IMR-90 (cell line): ENCODE data around the gene SHC1. TPM values are rescaled to one million over a fixed set of nuclear protein-coding genes. Genes with fewer than 3 reads are reported as not detected.

Experiments used
- ATAC-seq: fragments of 200-7000 bp; cut with Tn5 transposase; 2 replicates; pipeline ENCODE4 v1.9.1; 2020; ENCODE audit warnings: low read depth, mild to moderate bottlenecking, moderate library complexity
- BruUV-seq: library from RNA; stranded (reverse); fragments of 400-500 nt; replicated peaks from 2 replicates; lab custom pipeline; 2021; lab: Mats Ljungman, UMichigan
- CTCF ChIA-PET: fragments of 300-600 bp; formaldehyde crosslinking; extraction: SDS; loops from one replicate; lab custom pipeline; 2021; ENCODE audit warnings: antibody characterized with exemption; lab: Yijun Ruan, JAX
- POLR2A ChIA-PET: fragments of 300-600 bp; sonication (Branson Sonifier 250); formaldehyde crosslinking; loops from one replicate; lab custom pipeline; 2022; ENCODE audit warnings: antibody characterized with exemption; ENCODE audit not compliant: unreplicated experiment; lab: Charles Lee
- DNase-seq: peaks from one replicate; pipeline ENCODE4 v3.0.0; 2013
- H2AFZ ChIP-seq: replicated peaks from 2 replicates; pipeline ENCODE3; 2013; ENCODE audit warnings: low read length, mild to moderate bottlenecking; ENCODE audit not compliant: poor library complexity
- H2AK5ac ChIP-seq: 2 replicates; pipeline ENCODE4 v1.6.1; 2013; ENCODE audit warnings: low read depth, low read length, inconsistent platforms
- H2AK9ac ChIP-seq: replicated peaks from 2 replicates; pipeline ENCODE3; 2013; ENCODE audit warnings: mild to moderate bottlenecking, low read depth, low read length, moderate library complexity; ENCODE audit not compliant: poor library complexity
- H2BK120ac ChIP-seq: 2 replicates; pipeline ENCODE4 v1.6.1; 2013; ENCODE audit warnings: low read depth, low read length, inconsistent platforms
- H2BK15ac ChIP-seq: 3 replicates; pipeline ENCODE4 v1.6.1; 2013; ENCODE audit warnings: low read depth, low read length, inconsistent platforms
- H2BK20ac ChIP-seq: 2 replicates; pipeline ENCODE4 v1.6.1; 2013; ENCODE audit warnings: low read depth, mild to moderate bottlenecking, inconsistent platforms, low read length, moderate library complexity
- H2BK5ac ChIP-seq: 2 replicates; pipeline ENCODE4 v1.6.1; 2013; ENCODE audit warnings: mild to moderate bottlenecking, low read depth, low read length, inconsistent platforms; ENCODE audit not compliant: poor library complexity, severe bottlenecking
- H3K14ac ChIP-seq: replicated peaks from 2 replicates; pipeline ENCODE4 v1.6.1; 2013; ENCODE audit warnings: low read depth, low read length, inconsistent platforms
- H3K18ac ChIP-seq: 2 replicates; pipeline ENCODE4 v1.6.1; 2013; ENCODE audit warnings: low read depth, low read length, control low read depth
- H3K23ac ChIP-seq: 2 replicates; pipeline ENCODE4 v1.6.1; 2013; ENCODE audit warnings: low read depth, low read length, inconsistent platforms
- H3K27ac ChIP-seq: 2 replicates; pipeline ENCODE4 v1.5.1; 2013; ENCODE audit warnings: mild to moderate bottlenecking, control low read depth, low read length; ENCODE audit not compliant: insufficient read depth
- H3K27me3 ChIP-seq: 2 replicates; pipeline ENCODE4 v1.6.1; 2013; ENCODE audit warnings: low read length; ENCODE audit not compliant: control insufficient read depth, insufficient read depth
- H3K36me3 ChIP-seq: 2 replicates; pipeline ENCODE4 v1.6.1; 2013; ENCODE audit warnings: low read length, mixed read lengths; ENCODE audit not compliant: control insufficient read depth, insufficient read depth
- H3K4ac ChIP-seq: 2 replicates; pipeline ENCODE4 v1.6.1; 2013; ENCODE audit warnings: low read depth, low read length, inconsistent platforms
- H3K4me1 ChIP-seq: 2 replicates; pipeline ENCODE4 v1.6.1; 2013; ENCODE audit warnings: low read length, mixed read lengths; ENCODE audit not compliant: control insufficient read depth, insufficient read depth
- H3K4me2 ChIP-seq: 2 replicates; pipeline ENCODE4 v1.6.1; 2013; ENCODE audit warnings: low read depth, mild to moderate bottlenecking, control low read depth, low read length, moderate library complexity
- H3K4me3 ChIP-seq: 2 replicates; pipeline ENCODE4 v1.5.1; 2013; ENCODE audit warnings: low read depth, mild to moderate bottlenecking, control low read depth, low read length, moderate library complexity; ENCODE audit not compliant: insufficient read depth
- H3K56ac ChIP-seq: 2 replicates; pipeline ENCODE4 v1.6.1; 2013; ENCODE audit warnings: low read length, inconsistent platforms; ENCODE audit not compliant: insufficient read depth; ENCODE audit errors: extremely low read depth
- H3K79me1 ChIP-seq, 2 experiments: 2 replicates each; pipeline ENCODE4 v1.6.1; 2013; ENCODE audit warnings: low read length in 2 of 2, inconsistent platforms in 1 of 2, low read depth in 1 of 2
- H3K9ac ChIP-seq: 2 replicates; pipeline ENCODE4 v1.6.1; 2013; ENCODE audit warnings: low read depth, low read length, control low read depth
- H3K9me1 ChIP-seq: 2 replicates; pipeline ENCODE4 v1.6.1; 2013; ENCODE audit warnings: low read length, inconsistent platforms; ENCODE audit not compliant: insufficient read depth
- H3K9me3 ChIP-seq: 2 replicates; pipeline ENCODE4 v1.6.1; 2013; ENCODE audit warnings: low read length; ENCODE audit not compliant: control insufficient read depth, insufficient read depth
- H4K20me1 ChIP-seq: 2 replicates; pipeline ENCODE4 v1.6.1; 2013; ENCODE audit warnings: low read length, inconsistent platforms; ENCODE audit not compliant: insufficient read depth
- H4K5ac ChIP-seq: 2 replicates; pipeline ENCODE4 v1.6.1; 2013; ENCODE audit warnings: mild to moderate bottlenecking, low read depth, low read length, control low read depth
- H4K8ac ChIP-seq, 2 experiments: 2 replicates each; pipeline ENCODE4 v1.6.1; 2013; ENCODE audit warnings: low read depth in 2 of 2, low read length in 2 of 2, control low read depth in 1 of 2, inconsistent platforms in 1 of 2
- H4K91ac ChIP-seq: 2 replicates; pipeline ENCODE4 v1.6.1; 2013; ENCODE audit warnings: low read depth, low read length, inconsistent platforms; ENCODE audit not compliant: insufficient read depth
- BHLHE40 ChIP-seq: fragments of 150-350 bp; IDR thresholded peaks from 2 replicates; pipeline ENCODE4 v1.6.1; 2016; ENCODE audit warnings: mild to moderate bottlenecking, low read depth, low read length
- CEBPB ChIP-seq: IDR thresholded peaks from 2 replicates; pipeline ENCODE4 v1.6.1; 2012; ENCODE audit warnings: low read depth, low read length, improper control_type of control experiment
- CHD1 ChIP-seq: IDR thresholded peaks from 2 replicates; pipeline ENCODE4 v1.6.1; 2012; ENCODE audit warnings: low read depth, low read length, improper control_type of control experiment
- CTCF ChIP-seq: conservative IDR thresholded peaks from 2 replicates; pipeline ENCODE4 v1.5.1; 2012; ENCODE audit warnings: mild to moderate bottlenecking, low read depth, low read length, improper control_type of control experiment
- ELK1 ChIP-seq: fragments of 150-350 bp; IDR thresholded peaks from 2 replicates; pipeline ENCODE4 v1.6.1; 2016; ENCODE audit warnings: low read depth, mild to moderate bottlenecking, low read length, moderate library complexity, borderline replicate concordance
- FOS ChIP-seq: fragments of 150-350 bp; IDR thresholded peaks from 2 replicates; pipeline ENCODE4 v1.6.1; 2016; ENCODE audit warnings: low read depth, low read length
- MAFK ChIP-seq: IDR thresholded peaks from 2 replicates; pipeline ENCODE4 v1.6.1; 2012; ENCODE audit warnings: low read depth, low read length, improper control_type of control experiment
- MAZ ChIP-seq: IDR thresholded peaks from 2 replicates; pipeline ENCODE4 v1.6.1; 2012; ENCODE audit warnings: low read depth, mild to moderate bottlenecking, low read length, improper control_type of control experiment, moderate library complexity, borderline replicate concordance
- MXI1 ChIP-seq: IDR thresholded peaks from 2 replicates; pipeline ENCODE4 v1.6.1; 2012; ENCODE audit warnings: low read depth, mild to moderate bottlenecking, low read length, moderate library complexity, borderline replicate concordance
- NFE2L2 ChIP-seq: fragments of 150-350 bp; IDR thresholded peaks from 2 replicates; pipeline ENCODE4 v1.6.1; 2016; ENCODE audit warnings: low read depth, mild to moderate bottlenecking, low read length
- POLR2A ChIP-seq: IDR thresholded peaks from 2 replicates; pipeline ENCODE4 v1.6.1; 2012; ENCODE audit warnings: mild to moderate bottlenecking, low read depth, low read length
- RAD21 ChIP-seq: IDR thresholded peaks from 2 replicates; pipeline ENCODE4 v1.6.1; 2012; ENCODE audit warnings: low read length, improper control_type of control experiment
- RCOR1 ChIP-seq: IDR thresholded peaks from 2 replicates; pipeline ENCODE4 v1.6.1; 2012; ENCODE audit warnings: mild to moderate bottlenecking, low read length, improper control_type of control experiment; ENCODE audit not compliant: insufficient replicate concordance
- RFX5 ChIP-seq: IDR thresholded peaks from 2 replicates; pipeline ENCODE4 v1.8.0; 2012; ENCODE audit warnings: low read depth, mild to moderate bottlenecking, low read length, moderate library complexity
- SMC3 ChIP-seq: fragments of 150-350 bp; IDR thresholded peaks from 2 replicates; pipeline ENCODE4 v1.6.1; 2016; ENCODE audit warnings: low read depth, mild to moderate bottlenecking, antibody characterized with exemption, low read length, moderate library complexity
- WGBS, 2 experiments: methylation state at CpG; one replicate each; pipeline versions ENCODE4 v1.1.5 to v1.1.7; 2013; ENCODE audit warnings: missing lambda C conversion rate in 2 of 2; ENCODE audit not compliant: insufficient read length in 1 of 2; ENCODE audit errors: extremely low coverage in 2 of 2; 5-methylcytosine and 5-hydroxymethylcytosine counted together
- dilution Hi-C: fragments of 300-500 bp; cut with HindIII; formaldehyde crosslinking; loops from one replicate; pipeline ENCODE4 v1.14.3; 2018; ENCODE audit warnings: low sequenced_read_pairs; ENCODE audit not compliant: unreplicated experiment
- in situ Hi-C: fragments of 300-500 bp; cut with MboI; formaldehyde crosslinking; loops from 3 replicates; pipeline ENCODE4 v1.14.3; 2019; ENCODE audit warnings: low sequenced_read_pairs, inconsistent platforms, mixed read lengths
- intact Hi-C: fragments of 100-400 bp; cut with micrococcal nuclease; formaldehyde crosslinking; loops from 2 replicates; pipeline ENCODE4 v1.10.0; 2022
- polyA plus RNA-seq, 3 experiments: library from polyadenylated mRNA; depleted of rRNA; stranded (reverse); fragments of >200 nt; gene quantifications; 2 replicates each; pipeline ENCODE4 v1.2.3, GENCODE V29; 2012; ENCODE audit warnings: low replicate concordance in 1 of 3
- total RNA-seq: library from RNA; depleted of rRNA; stranded (reverse); fragments of >200 nt; gene quantifications from 2 replicates; pipeline ENCODE4 v1.2.3, GENCODE V29; 2012
- TF ChIP-seq, protein P1 (sequence below): fragments of 150-350 bp; IDR thresholded peaks from 2 replicates; pipeline ENCODE4 v1.6.1; 2017; ENCODE audit warnings: mild to moderate bottlenecking, antibody characterized with exemption, low read length, low read depth

The SHC1 gene
- total and polyA plus RNA-seq, 2 of the 4 experiments (the other 2 are of a cell fraction) = 352 to 355 TPM

DNA sequence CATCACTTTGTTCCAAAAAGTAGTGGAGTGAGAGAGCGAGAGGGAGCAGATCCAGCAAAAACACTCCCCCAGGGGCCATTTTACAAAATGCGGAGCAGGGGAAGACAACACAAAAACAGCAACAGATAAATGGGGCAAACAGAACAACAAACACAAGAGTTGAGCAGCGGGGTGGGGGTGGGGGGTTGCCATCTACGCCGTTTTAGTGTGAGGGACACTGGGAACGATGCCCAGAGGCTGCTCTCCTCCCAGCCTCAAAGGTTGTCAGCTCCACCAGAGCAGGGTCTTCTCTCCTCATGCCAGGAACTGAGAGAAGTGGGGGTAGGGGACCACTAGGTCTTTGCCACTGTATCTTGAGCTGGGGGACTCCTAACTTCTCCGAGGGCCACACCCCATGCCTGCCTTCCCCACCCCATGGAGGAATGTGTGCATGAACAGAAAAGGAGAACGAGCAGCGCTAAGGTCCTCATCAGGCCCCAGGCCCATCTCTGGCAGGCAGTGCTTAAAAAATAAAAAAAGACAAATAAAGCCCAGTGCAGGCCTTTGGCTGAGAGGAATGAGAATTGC lies 13.4 kb downstream of the SHC1 start:
- Histone ChIP-seq H3K9me3 (no peaks in the 10 kb centered on the region), H3K23ac (no peak overlapping the region), H2BK120ac (no peak overlapping the region), H2AK9ac (no peak overlapping the region), H3K14ac (no peak overlapping the region), H3K9me1 (peaks cover 9% of the 10 kb centered on the region), H3K27me3 (no peaks in the 10 kb centered on the region), H3K9ac (no peak overlapping the region), H3K18ac (no peak overlapping the region), H4K5ac (no peak overlapping the region), H4K8ac (no peak overlapping the region; a peak in 2 of 4 replicates), H3K4me3 (no peak overlapping the region), H3K4ac (no peak overlapping the region), H4K91ac (no peak overlapping the region), H3K36me3 (peaks cover 11% of the 10 kb centered on the region), H3K56ac (no peak overlapping the region), H2AFZ (peak overlapping the region; percentile 5), H3K27ac (no peak overlapping the region), H4K20me1 (peaks cover 17% of the 10 kb centered on the region), H3K79me1 (peaks cover 18 to 60% of the 10 kb centered on the region in 2 experiments; a peak in 3 of 4 replicates), H2BK5ac (no peak overlapping the region), H2BK15ac (no peak overlapping the region), H2BK20ac (no peak overlapping the region), H2AK5ac (peak overlapping the region; percentile 8; the same call in 1 of the 2 replicates), H3K4me1 (peaks cover 16% of the 10 kb centered on the region), H3K4me2 (no peak overlapping the region)
- DNase-seq = no peak
- dilution Hi-C loops (no loop called here), intact Hi-C loops (loop anchor here (5.0 kb wide), 1 partner anchor 105 kb away; the partner anchor contains the start of gene EFNA4), in situ Hi-C loops (loop anchor here (10.0 kb wide), 1 partner anchor 98 kb away; the partner anchor contains the start of gene ADAM15)
- TF ChIP-seq FOS (no peak), CEBPB (no peak), NFE2L2 (no peak), CTCF (no peak), RCOR1 (no peak), MXI1 (no peak), RFX5 (no peak), SMC3 (no peak), POLR2A (no peak), RAD21 (no peak), MAZ (no peak), BHLHE40 (no peak), ELK1 (no peak), MAFK (no peak), CHD1 (no peak)
- TF ChIP-seq, protein P1, sequence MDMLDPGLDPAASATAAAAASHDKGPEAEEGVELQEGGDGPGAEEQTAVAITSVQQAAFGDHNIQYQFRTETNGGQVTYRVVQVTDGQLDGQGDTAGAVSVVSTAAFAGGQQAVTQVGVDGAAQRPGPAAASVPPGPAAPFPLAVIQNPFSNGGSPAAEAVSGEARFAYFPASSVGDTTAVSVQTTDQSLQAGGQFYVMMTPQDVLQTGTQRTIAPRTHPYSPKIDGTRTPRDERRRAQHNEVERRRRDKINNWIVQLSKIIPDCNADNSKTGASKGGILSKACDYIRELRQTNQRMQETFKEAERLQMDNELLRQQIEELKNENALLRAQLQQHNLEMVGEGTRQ = no peak
- BruUV-seq = no TSS peak
- no peak for ATAC-seq
- POLR2A ChIA-PET = interaction anchor here (0.6 kb wide), 1 partner anchor 28 kb away, joined by 11 read pairs; no protein-coding TSS in a partner anchor
- CTCF ChIA-PET = no interaction called here
- no CpG with 5 or more reads among the region's 9 CpGs for WGBS, 2 experiments
